Measurements from ENCODE around the gene EXOC6B. TPM values are rescaled to one million over a fixed set of nuclear protein-coding genes. Genes with fewer than 3 reads are reported as not detected.

Gene EXOC6B
- total RNA-seq, 4 donors from 2014 or later = 21.0 to 57.7 (median 36.1) TPM

DNA sequence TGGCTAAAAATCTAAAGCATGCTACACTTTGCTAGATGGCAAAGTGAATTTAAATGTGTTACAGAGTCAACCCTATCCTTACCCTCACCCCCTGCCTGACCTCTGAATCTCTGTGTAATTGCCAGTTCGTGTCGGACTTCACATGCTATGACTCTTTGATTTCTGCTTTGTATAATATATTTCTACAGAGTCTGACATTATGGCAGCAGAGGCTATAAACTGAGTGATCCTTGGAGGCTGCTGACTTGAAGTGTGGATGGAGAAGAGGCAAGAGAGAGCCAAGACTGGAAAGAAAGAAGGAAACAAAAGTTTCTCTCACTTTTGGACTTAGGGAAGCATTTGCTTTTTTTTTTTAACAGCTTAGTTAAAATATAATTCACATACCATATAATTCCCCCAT is 588.3 kb downstream of the EXOC6B start:
- intact Hi-C loops (cut with DNase I) = no loop called here
- H3K36me3 ChIP-seq = no peaks in the 10 kb centered on the region
- H3K27ac ChIP-seq = no peak overlapping the region
- H3K27me3 ChIP-seq = no peaks in the 10 kb centered on the region
- no peak for DNase-seq
- H3K9me3 ChIP-seq = no peaks in the 10 kb centered on the region
- H3K4me3 ChIP-seq = no peak overlapping the region
- TF ChIP-seq, protein P1, sequence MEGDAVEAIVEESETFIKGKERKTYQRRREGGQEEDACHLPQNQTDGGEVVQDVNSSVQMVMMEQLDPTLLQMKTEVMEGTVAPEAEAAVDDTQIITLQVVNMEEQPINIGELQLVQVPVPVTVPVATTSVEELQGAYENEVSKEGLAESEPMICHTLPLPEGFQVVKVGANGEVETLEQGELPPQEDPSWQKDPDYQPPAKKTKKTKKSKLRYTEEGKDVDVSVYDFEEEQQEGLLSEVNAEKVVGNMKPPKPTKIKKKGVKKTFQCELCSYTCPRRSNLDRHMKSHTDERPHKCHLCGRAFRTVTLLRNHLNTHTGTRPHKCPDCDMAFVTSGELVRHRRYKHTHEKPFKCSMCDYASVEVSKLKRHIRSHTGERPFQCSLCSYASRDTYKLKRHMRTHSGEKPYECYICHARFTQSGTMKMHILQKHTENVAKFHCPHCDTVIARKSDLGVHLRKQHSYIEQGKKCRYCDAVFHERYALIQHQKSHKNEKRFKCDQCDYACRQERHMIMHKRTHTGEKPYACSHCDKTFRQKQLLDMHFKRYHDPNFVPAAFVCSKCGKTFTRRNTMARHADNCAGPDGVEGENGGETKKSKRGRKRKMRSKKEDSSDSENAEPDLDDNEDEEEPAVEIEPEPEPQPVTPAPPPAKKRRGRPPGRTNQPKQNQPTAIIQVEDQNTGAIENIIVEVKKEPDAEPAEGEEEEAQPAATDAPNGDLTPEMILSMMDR (IDR thresholded peaks at IDR 0.05) = no peak
- TF ChIP-seq POLR2A (IDR thresholded peaks at IDR 0.05) = no peak
- H3K4me1 ChIP-seq = peaks cover 12 to 34% (median 14%) of the 10 kb centered on the region in 3 donors
- 61 to 65% methylated on average over 2 of the region's 2 CpGs for WGBS, 2 donors

DNA sequence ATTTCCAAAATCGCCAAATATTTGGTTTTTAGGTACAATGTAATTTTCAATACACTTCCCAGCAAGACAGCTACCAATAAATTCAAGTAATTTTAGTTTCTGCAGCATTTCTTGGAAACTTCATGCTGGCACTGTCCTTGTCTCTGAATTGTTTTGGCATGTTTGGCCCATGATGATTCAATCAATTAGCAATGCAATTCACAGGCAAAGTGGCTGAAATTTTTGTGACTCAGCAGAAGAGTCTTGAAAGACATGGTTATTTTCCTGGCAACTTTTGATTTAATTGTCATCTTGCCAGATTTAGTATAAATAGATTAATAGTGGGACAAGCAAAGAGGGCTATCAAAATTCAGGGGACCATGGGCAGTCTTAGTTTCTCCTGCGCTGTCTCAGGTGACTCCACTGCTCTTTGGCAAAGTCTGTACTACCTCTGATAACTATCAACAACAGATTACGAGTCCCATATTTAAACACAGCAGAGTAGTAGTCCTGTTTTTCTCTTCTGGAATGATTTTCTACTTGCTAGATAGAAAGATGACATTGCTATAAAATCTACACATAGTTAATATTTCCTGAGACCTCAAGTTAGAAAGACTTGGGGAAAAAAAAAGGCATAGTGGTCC is 589.3 kb downstream of the EXOC6B start:
- TF ChIP-seq POLR2A (IDR thresholded peaks at IDR 0.05) = no peak
- TF ChIP-seq, protein P1 (IDR thresholded peaks at IDR 0.05) = no peak
- Histone ChIP-seq H3K36me3 (no peaks in the 10 kb centered on the region), H3K4me3 (no peak overlapping the region), H3K4me1 (peaks cover 12 to 28% (median 14%) of the 10 kb centered on the region in 3 donors), H3K27ac (peak overlapping the region in 2 of 4 donors; percentile 12 to 42), H3K9me3 (no peaks in the 10 kb centered on the region), H3K27me3 (no peaks in the 10 kb centered on the region)
- intact Hi-C loops (cut with DNase I) = no loop called here
- WGBS, 2 donors = 44 to 52% methylated on average over 3 of the region's 3 CpGs
- no peak for DNase-seq

DNA sequence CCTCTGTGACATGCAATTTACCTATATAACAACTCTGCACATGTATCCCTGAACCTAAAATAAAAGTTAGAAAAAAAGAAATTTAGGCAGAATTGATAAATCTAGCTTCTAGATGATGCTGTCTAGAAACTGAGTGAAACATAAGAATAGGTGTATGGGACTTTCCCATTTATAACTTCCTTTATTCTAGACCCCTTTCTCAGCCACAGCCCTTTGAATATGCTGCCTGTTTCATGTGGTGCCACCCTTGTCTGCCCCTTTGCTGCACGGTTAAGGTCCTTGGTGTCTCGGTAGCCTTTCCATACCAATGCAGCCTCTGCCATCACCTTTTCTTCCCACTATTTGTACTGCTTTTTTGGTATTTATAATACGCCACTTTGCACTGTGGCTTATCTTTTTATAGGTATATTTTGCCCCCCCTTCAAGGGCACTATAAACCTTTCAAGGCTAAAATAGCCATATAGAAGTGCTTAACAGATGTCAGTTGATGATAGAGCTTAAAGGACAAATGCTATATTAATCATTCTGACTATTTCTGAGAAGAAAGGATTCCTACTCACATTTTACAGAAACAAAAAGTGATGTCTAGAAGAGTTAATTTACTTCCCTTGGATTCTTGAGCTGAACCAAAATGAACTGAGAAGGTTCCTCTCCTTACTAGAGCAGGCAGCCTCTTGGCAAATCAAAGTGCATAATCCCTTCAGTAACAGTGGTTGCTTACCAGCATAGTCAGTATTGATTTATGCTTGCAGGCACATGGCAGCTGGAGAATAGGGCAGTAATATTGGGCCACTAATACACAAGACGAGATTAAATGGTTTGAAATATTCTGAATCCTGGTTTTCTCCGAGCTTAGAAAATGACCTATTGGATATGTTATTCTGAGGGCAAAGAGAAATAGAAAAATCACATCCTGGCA is 590.1 kb downstream of the EXOC6B start:
- peak overlapping the region in 2 of 4 donors; percentile 11 to 42 for H3K27ac ChIP-seq
- peaks cover 12 to 25% (median 14%) of the 10 kb centered on the region in 3 donors for H3K4me1 ChIP-seq
- H3K4me3 ChIP-seq = no peak overlapping the region
- no peaks in the 10 kb centered on the region for H3K36me3 ChIP-seq
- WGBS, 2 donors = 66 to 79% methylated on average over 5 of the region's 5 CpGs
- no peaks in the 10 kb centered on the region for H3K27me3 ChIP-seq
- TF ChIP-seq POLR2A (IDR thresholded peaks at IDR 0.05) = no peak
- DNase-seq = no peak
- H3K9me3 ChIP-seq = no peaks in the 10 kb centered on the region
- intact Hi-C loops (cut with DNase I) = no loop called here

DNA sequence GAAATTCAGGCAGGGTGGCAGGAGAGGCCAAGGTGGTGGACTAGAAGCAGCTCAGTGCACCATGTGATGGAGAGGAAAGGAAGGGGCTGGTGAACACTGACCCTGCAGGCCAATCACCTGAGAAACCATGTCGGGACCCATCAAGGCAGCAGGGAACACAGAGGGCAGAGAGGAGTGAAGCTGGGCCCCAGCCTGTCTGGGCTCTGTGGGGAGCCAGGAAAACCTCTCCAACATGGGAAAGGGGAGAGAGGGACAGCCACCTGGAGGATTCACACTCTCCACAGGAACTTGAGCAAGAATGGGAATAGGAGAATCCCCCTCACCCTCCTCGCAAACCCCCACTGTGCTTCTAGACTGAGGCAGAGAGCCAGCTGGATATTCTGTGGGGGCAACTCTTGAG is 592.6 kb downstream of the EXOC6B start:
- no peak overlapping the region for H3K27ac ChIP-seq
- no peaks in the 10 kb centered on the region for H3K27me3 ChIP-seq
- no peaks in the 10 kb centered on the region for H3K9me3 ChIP-seq
- 76 to 78% methylated on average over 1 to 2 of the region's 2 CpGs for WGBS, 2 donors
- no peak for DNase-seq
- H3K36me3 ChIP-seq = no peaks in the 10 kb centered on the region
- no peak overlapping the region for H3K4me3 ChIP-seq
- TF ChIP-seq, protein P1 (IDR thresholded peaks at IDR 0.05) = no peak
- no peak for TF ChIP-seq POLR2A (IDR thresholded peaks at IDR 0.05)
- intact Hi-C loops (cut with DNase I) = no loop called here
- H3K4me1 ChIP-seq = peaks cover 12 to 22% (median 14%) of the 10 kb centered on the region in 3 donors

DNA sequence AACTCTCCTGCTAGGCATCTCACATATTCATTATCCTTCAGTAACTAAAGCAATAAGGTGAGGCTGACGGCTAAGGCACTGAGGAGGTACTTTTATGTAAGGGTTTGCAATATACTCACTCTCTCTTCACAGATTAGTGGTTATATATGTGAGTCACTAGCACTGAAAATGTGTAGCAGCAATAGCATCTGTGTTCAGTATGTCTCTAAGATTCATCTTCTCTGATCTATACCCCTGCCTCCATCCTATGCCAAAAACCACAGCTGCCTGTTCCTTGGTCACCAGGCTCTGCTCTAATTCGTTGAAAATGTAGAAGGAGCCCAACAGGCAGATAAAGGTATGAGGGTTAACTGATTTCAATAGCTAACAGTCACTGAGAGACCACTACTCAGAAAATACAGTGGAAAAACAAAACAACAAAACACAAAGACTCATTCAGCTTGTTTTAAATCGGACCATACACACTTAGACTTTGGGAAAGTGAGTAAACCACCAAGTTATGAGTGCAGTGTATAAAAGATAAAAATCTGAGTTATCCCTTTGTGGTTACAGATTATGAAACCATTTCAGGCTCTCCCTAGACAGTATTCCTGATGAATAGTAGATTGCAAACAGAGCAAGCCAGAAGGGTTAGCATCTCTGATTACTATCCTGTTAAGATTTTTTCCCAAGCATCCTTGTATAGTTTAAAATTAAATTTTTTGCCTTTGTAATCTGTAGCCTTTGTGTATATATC is 602.8 kb downstream of the EXOC6B start:
- no peaks in the 10 kb centered on the region for H3K36me3 ChIP-seq
- TF ChIP-seq, protein P1 (IDR thresholded peaks at IDR 0.05) = no peak
- TF ChIP-seq POLR2A (IDR thresholded peaks at IDR 0.05) = no peak
- H3K4me3 ChIP-seq = no peak overlapping the region
- H3K4me1 ChIP-seq = peaks cover 0 to 7% (median 0%) of the 10 kb centered on the region in 3 donors
- intact Hi-C loops (cut with DNase I) = no loop called here
- H3K27me3 ChIP-seq = no peaks in the 10 kb centered on the region
- H3K27ac ChIP-seq = no peak overlapping the region
- DNase-seq = no peak
- H3K9me3 ChIP-seq = no peaks in the 10 kb centered on the region
- WGBS, 2 donors = 64 to 82% methylated on average over 3 of the region's 3 CpGs

Data from esophagus squamous epithelium (tissue), 5 donors.